ENCODE data around the gene AIFM2.

Gene AIFM2

DNA sequence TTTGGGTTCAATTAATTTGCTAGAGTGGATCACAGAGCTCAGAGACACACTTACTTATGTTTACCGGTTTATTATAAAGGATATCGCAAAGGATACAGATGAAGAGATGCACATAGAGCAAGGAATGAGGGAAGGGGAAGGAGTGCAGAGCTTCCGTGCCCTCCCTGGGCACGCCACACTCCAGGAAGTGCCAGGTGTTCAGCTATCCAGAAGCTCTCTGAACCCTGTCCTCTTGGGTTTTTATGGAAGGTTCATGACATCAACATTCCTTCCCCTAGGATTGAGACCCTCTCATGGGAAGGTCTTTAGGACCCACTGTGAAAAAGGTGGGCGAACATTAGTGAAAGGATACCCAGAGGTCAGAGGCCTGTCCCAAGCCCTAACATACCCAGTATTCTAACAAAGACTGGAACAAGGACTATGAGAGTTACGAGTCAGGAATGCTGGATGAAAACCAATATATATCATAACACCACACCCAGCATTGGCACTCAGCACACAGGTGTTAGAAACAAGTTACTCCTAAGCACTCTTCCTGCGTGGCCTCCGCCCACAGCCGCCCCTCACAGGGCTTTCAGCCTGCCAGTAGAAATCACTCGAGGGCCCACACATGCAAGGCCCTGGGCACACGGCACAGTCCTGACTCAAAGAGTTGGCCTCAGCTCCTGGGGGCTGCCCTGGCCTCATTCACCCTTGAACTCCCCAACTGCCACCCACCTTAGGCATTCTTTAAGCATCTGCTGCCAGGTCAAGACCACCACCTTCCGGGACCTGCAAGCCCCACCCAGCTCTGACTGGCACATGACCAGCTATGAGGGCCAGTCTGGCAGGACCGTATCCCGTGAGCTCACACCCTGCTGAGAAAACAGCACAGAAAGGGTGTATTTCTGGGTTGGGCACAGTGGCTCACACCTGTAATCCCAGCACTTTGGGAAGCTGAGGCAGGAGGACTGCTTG is 5.6 kb upstream of the AIFM2 start:
- no peak for TF ChIP-seq ZNF16 (tag by site-specific recombination; IDR thresholded peaks at IDR 0.05; ENCODE audit: low read depth)
- TF ChIP-seq OVOL3 (tag by site-specific recombination; IDR thresholded peaks at IDR 0.05), result no peak
- no peak for TF ChIP-seq GLI4 (tag by site-specific recombination; IDR thresholded peaks at IDR 0.05)
- TF ChIP-seq KLF1 (tag by site-specific recombination; IDR thresholded peaks at IDR 0.05), result peak; percentile 58
- TF ChIP-seq ZNF24 (tag by site-specific recombination; IDR thresholded peaks at IDR 0.05), result no peak
- no peak for TF ChIP-seq ZNF184 (tag by site-specific recombination; IDR thresholded peaks at IDR 0.05)
- no peak for TF ChIP-seq KLF17 (tag by site-specific recombination; IDR thresholded peaks at IDR 0.05)
- TF ChIP-seq REPIN1 (tag by site-specific recombination; IDR thresholded peaks at IDR 0.05; ENCODE audit: low read depth), result no peak
- TF ChIP-seq KLF10 (tag by site-specific recombination; IDR thresholded peaks at IDR 0.05), result no peak
- no peak for TF ChIP-seq ZNF623 (tag by site-specific recombination; IDR thresholded peaks at IDR 0.05)
- TF ChIP-seq ZNF621 (tag by site-specific recombination; IDR thresholded peaks at IDR 0.05), result no peak
- no peak for TF ChIP-seq MZF1 (tag by site-specific recombination; IDR thresholded peaks at IDR 0.05; ENCODE audit: borderline replicate concordance)
- peak; percentile 66 for TF ChIP-seq ZFHX2 (tag by site-specific recombination; conservative IDR thresholded peaks at IDR 0.05)
- peak; percentile 79 for TF ChIP-seq EGR2 (tag by site-specific recombination; IDR thresholded peaks at IDR 0.05; ENCODE audit: low read depth)
- no peak for TF ChIP-seq ZBTB21 (tag by site-specific recombination; IDR thresholded peaks at IDR 0.05)
- no peak for TF ChIP-seq ZBTB49 (tag by site-specific recombination; IDR thresholded peaks at IDR 0.05; ENCODE audit: low read depth)
- TF ChIP-seq, protein P1, sequence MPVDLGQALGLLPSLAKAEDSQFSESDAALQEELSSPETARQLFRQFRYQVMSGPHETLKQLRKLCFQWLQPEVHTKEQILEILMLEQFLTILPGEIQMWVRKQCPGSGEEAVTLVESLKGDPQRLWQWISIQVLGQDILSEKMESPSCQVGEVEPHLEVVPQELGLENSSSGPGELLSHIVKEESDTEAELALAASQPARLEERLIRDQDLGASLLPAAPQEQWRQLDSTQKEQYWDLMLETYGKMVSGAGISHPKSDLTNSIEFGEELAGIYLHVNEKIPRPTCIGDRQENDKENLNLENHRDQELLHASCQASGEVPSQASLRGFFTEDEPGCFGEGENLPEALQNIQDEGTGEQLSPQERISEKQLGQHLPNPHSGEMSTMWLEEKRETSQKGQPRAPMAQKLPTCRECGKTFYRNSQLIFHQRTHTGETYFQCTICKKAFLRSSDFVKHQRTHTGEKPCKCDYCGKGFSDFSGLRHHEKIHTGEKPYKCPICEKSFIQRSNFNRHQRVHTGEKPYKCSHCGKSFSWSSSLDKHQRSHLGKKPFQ (tag by site-specific recombination; IDR thresholded peaks at IDR 0.05), result no peak
- TF ChIP-seq ZNF350 (tag by site-specific recombination; IDR thresholded peaks at IDR 0.05), result no peak
- Histone ChIP-seq H3K27ac (ENCODE audit: extremely low read depth, low read depth, low read length) (no peak overlapping the region), H3K9me3 (ENCODE audit: control insufficient read depth, insufficient read depth, low read depth, low read length) (no peaks in the 10 kb centered on the region), H3K4me1 (ENCODE audit: control insufficient read depth, insufficient read depth, low read length) (no peaks in the 10 kb centered on the region), H3K4me3 (ENCODE audit: low read depth, low read length) (no peak overlapping the region), H3K36me3 (ENCODE audit: control insufficient read depth in 2 of 2, insufficient read depth in 1 of 2, low read length in 2 of 2) (peaks cover 0 to 7% of the 10 kb centered on the region in 2 experiments; a peak in 1 of 3 replicates)
- ChIA-PET POLR2A (interaction anchor here (0.6 to 1.8 kb wide), 3 partner anchors 8 to 923 kb away, joined by 3 to 14 read pairs (median 6); partner anchors contain the start of genes SAR1A and TYSND1), CTCF (interaction anchor here (0.6 to 5.2 kb wide), 4 partner anchors 9 to 150 kb away, joined by 3 to 15 read pairs (median 4); partner anchors contain the start of gene TYSND1)

DNA sequence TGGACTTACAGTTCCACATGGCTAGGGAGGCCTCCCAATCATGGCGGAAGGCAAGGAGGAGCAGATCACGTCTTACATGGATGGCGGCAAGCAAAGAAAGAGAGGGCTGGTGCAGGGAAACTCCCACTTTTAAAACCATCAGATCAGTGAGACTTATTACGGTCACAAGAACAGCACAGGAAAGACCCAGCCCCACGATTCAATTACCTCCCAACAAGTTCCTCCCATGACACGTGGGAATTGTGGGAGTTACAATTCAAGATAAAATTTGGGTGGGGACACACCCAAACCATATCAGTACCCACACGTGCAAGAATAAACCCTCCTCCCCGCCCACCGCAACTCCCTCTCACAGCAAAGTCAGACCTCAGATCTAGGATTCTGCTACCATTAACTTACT is 4.5 kb upstream of the AIFM2 start:
- Histone ChIP-seq H3K36me3 (ENCODE audit: control insufficient read depth in 2 of 2, insufficient read depth in 1 of 2, low read length in 2 of 2) (peaks cover 0 to 7% of the 10 kb centered on the region in 2 experiments; a peak in 1 of 3 replicates), H3K4me1 (ENCODE audit: control insufficient read depth, insufficient read depth, low read length) (no peaks in the 10 kb centered on the region), H3K27ac (ENCODE audit: extremely low read depth, low read depth, low read length) (no peak overlapping the region), H3K4me3 (ENCODE audit: low read depth, low read length) (no peak overlapping the region), H3K9me3 (ENCODE audit: control insufficient read depth, insufficient read depth, low read depth, low read length) (no peaks in the 10 kb centered on the region)
- ChIA-PET POLR2A (interaction anchor here (1.8 to 2.2 kb wide), 2 partner anchors 9 kb away, joined by 6 to 19 read pairs; partner anchors contain the start of gene TYSND1), CTCF (interaction anchor here (2.1 kb wide), 1 partner anchor 9 kb away, joined by 16 read pairs; the partner anchor contains the start of gene TYSND1)
- peak; percentile 93 for TF ChIP-seq EGR2 (tag by site-specific recombination; IDR thresholded peaks at IDR 0.05; ENCODE audit: low read depth)
- peak; percentile 77 for TF ChIP-seq ZFHX2 (tag by site-specific recombination; conservative IDR thresholded peaks at IDR 0.05)
- TF ChIP-seq, protein P2, sequence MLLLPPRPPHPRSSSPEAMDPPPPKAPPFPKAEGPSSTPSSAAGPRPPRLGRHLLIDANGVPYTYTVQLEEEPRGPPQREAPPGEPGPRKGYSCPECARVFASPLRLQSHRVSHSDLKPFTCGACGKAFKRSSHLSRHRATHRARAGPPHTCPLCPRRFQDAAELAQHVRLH (tag by site-specific recombination; IDR thresholded peaks at IDR 0.05), result no peak
- TF ChIP-seq KLF1 (tag by site-specific recombination; IDR thresholded peaks at IDR 0.05), result peak; percentile 61
